Measurements from ENCODE around the gene ADCY7. TPM values are rescaled to one million over a fixed set of nuclear protein-coding genes. Genes with fewer than 3 reads are reported as not detected.

ADCY7 gene
- total RNA-seq, 1 experiment from 2014 or later, result 4.0 TPM

DNA sequence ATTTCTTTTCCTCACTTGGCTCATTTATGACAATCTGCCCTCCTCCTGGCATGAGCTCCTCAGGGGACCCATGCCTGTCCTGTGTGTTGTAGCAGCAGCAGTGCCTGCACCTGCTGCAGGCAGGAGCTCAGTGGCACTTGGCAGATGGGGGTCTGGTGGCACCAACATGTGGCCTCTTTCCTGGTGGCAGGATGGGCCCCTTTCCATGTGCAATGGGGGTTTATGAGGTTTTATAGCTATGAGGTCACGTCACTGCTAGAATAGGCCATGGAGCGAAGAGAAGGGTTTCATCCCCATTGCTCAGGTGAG, 7.0 kb downstream of the ADCY7 start:
- no peak overlapping the region for H2AK5ac ChIP-seq (ENCODE audit: insufficient read length, low read length)
- H3K56ac ChIP-seq (ENCODE audit: insufficient read length, low read depth, low read length), result no peak overlapping the region
- H3K27me3 Mint-ChIP-seq (ENCODE audit: low read depth), result no peaks in the 10 kb centered on the region; the same call in 1 of the 2 replicates
- DNase-seq, result no peak
- H3K4ac ChIP-seq (ENCODE audit: low read depth, low read length), result no peak overlapping the region
- H4K5ac ChIP-seq (ENCODE audit: insufficient read length, low read depth, low read length), result no peak overlapping the region
- no peak overlapping the region for H3K18ac ChIP-seq (ENCODE audit: insufficient read length, low read depth, low read length)
- H3K4me3 Mint-ChIP-seq, result no peak overlapping the region
- H3K9me3 Mint-ChIP-seq, result peaks cover 0 to 2% of the 10 kb centered on the region in 2 experiments; a peak in 2 of 5 replicates
- H4K20me1 ChIP-seq (ENCODE audit: control insufficient read depth, insufficient read depth, insufficient read length), result no peaks in the 10 kb centered on the region
- no peaks in the 10 kb centered on the region for H3K27me3 ChIP-seq (ENCODE audit: insufficient read depth, low read length)
- H3T11ph ChIP-seq (ENCODE audit: low read length), result no peak overlapping the region
- H3K23me2 ChIP-seq (ENCODE audit: insufficient read length, low read depth, low read length, poor library complexity, severe bottlenecking), result no peaks in the 10 kb centered on the region
- H3K36me3 Mint-ChIP-seq (ENCODE audit: insufficient read depth in 1 of 3, low read depth in 3 of 3), result peaks cover 0 to 3% (median 0%) of the 10 kb centered on the region in 3 experiments; a peak in 3 of 7 replicates
- H3K4me2 ChIP-seq (ENCODE audit: insufficient read depth, insufficient read length, low read length), result no peak overlapping the region
- H2AFZ ChIP-seq (ENCODE audit: low read length), result no peak overlapping the region
- H3K23ac ChIP-seq (ENCODE audit: insufficient read length, low read depth, low read length), result no peak overlapping the region
- TF ChIP-seq, protein P1, sequence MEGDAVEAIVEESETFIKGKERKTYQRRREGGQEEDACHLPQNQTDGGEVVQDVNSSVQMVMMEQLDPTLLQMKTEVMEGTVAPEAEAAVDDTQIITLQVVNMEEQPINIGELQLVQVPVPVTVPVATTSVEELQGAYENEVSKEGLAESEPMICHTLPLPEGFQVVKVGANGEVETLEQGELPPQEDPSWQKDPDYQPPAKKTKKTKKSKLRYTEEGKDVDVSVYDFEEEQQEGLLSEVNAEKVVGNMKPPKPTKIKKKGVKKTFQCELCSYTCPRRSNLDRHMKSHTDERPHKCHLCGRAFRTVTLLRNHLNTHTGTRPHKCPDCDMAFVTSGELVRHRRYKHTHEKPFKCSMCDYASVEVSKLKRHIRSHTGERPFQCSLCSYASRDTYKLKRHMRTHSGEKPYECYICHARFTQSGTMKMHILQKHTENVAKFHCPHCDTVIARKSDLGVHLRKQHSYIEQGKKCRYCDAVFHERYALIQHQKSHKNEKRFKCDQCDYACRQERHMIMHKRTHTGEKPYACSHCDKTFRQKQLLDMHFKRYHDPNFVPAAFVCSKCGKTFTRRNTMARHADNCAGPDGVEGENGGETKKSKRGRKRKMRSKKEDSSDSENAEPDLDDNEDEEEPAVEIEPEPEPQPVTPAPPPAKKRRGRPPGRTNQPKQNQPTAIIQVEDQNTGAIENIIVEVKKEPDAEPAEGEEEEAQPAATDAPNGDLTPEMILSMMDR (conservative IDR thresholded peaks at IDR 0.05), result no peak
- H3K4me1 Mint-ChIP-seq, result 0 out of 4 replicates have a peak, but pooled peaks cover 0 to 6% of the 10 kb centered on the region in 2 experiments
- no peak overlapping the region; a peak in 1 of 7 replicates for H3K27ac Mint-ChIP-seq
- H3K79me1 ChIP-seq (ENCODE audit: insufficient read depth, low read depth, low read length, poor library complexity, severe bottlenecking), result no peaks in the 10 kb centered on the region
- H4K8ac ChIP-seq (replicated peaks; ENCODE audit: insufficient read length, low read depth, low read length), result no peak overlapping the region
- H2BK15ac ChIP-seq (ENCODE audit: low read depth, low read length), result no peak overlapping the region
- no peak overlapping the region for H2BK20ac ChIP-seq (ENCODE audit: low read depth, low read length, poor library complexity, severe bottlenecking)
- no peaks in the 10 kb centered on the region for H3K4me1 ChIP-seq (ENCODE audit: insufficient read depth, low read length)
- H2BK120ac ChIP-seq (ENCODE audit: low read depth, low read length, poor library complexity, severe bottlenecking), result no peak overlapping the region
- WGBS (ENCODE audit: extremely low coverage, insufficient read length, low lambda C conversion rate), result no CpG with 5 or more reads among the region's 2 CpGs
- no peak overlapping the region for H2BK12ac ChIP-seq (ENCODE audit: insufficient read length, low read depth, low read length)
- H4K91ac ChIP-seq (ENCODE audit: insufficient read length, low read depth, low read length), result no peak overlapping the region
- H3K27ac ChIP-seq (ENCODE audit: insufficient read length, low read depth, low read length), result no peak overlapping the region
- no peak overlapping the region for H3K9ac ChIP-seq (ENCODE audit: extremely low read depth, insufficient read length, low read length)
- H3K79me2 ChIP-seq (ENCODE audit: insufficient read depth, low read length), result no peaks in the 10 kb centered on the region
- H2BK5ac ChIP-seq (ENCODE audit: insufficient read length, low read length), result no peak overlapping the region
- H3K14ac ChIP-seq (ENCODE audit: insufficient read depth, low read length), result no peak overlapping the region
- H3K9me3 ChIP-seq (ENCODE audit: control insufficient read depth, low read depth, low read length), result no peaks in the 10 kb centered on the region

Measured in H9 (cell line).